ENCODE measurements around the gene NOX1. TPM values are rescaled to one million over a fixed set of nuclear protein-coding genes. Genes with fewer than 3 reads are reported as not detected.
A peak's percentile ranks its signal among the peaks of the same experiment; 100 is the strongest.

Gene NOX1
- 0.11 TPM for polyA plus RNA-seq (2012; ENCODE audit: missing spikeins)

- TF ChIP-seq POLR2A (IDR thresholded peaks at IDR 0.05; ENCODE audit: low read depth, low read length): no peak
- no peak for TF ChIP-seq TAF1 (IDR thresholded peaks at IDR 0.05; ENCODE audit: borderline replicate concordance, low read depth, low read length)
- no peak for TF ChIP-seq POLR2AphosphoS5 (IDR thresholded peaks at IDR 0.05; ENCODE audit: low read depth, low read length)
- FAIRE-seq (no peak), DNase-seq (ENCODE audit: insufficient read length) (no peak)
Observed at GRCh38 chrX:100874325-100874724, at the start of gene NOX1. Gene NOX1 (minus strand): TSS chrX:100874359. CDS start chrX:100874139, 220 bp downstream.

- no peak for TF ChIP-seq POLR2AphosphoS5 (IDR thresholded peaks at IDR 0.05; ENCODE audit: low read depth, low read length)
- no peak for TF ChIP-seq TAF1 (IDR thresholded peaks at IDR 0.05; ENCODE audit: borderline replicate concordance, low read depth, low read length)
- TF ChIP-seq POLR2A (IDR thresholded peaks at IDR 0.05; ENCODE audit: low read depth, low read length): no peak
- no peak for FAIRE-seq
- no peak for DNase-seq (ENCODE audit: insufficient read length)
Observed at GRCh38 chrX:100915562-100915961, 41.4 kb upstream of the NOX1 start.

GRCh38 chrX:100913111-100913510 is 39.0 kb upstream of the NOX1 start:
- FAIRE-seq (no peak), DNase-seq (ENCODE audit: insufficient read length) (no peak)
- TF ChIP-seq POLR2A (IDR thresholded peaks at IDR 0.05; ENCODE audit: low read depth, low read length) (no peak), TAF1 (IDR thresholded peaks at IDR 0.05; ENCODE audit: borderline replicate concordance, low read depth, low read length) (no peak), POLR2AphosphoS5 (IDR thresholded peaks at IDR 0.05; ENCODE audit: low read depth, low read length) (no peak)

GRCh38 chrX:100911731-100912130 is 37.6 kb upstream of the NOX1 start:
- TF ChIP-seq POLR2A (IDR thresholded peaks at IDR 0.05; ENCODE audit: low read depth, low read length) (no peak), POLR2AphosphoS5 (IDR thresholded peaks at IDR 0.05; ENCODE audit: low read depth, low read length) (no peak), TAF1 (IDR thresholded peaks at IDR 0.05; ENCODE audit: borderline replicate concordance, low read depth, low read length) (no peak)
- FAIRE-seq (no peak), DNase-seq (ENCODE audit: insufficient read length) (no peak)

- TF ChIP-seq TAF1 (IDR thresholded peaks at IDR 0.05; ENCODE audit: borderline replicate concordance, low read depth, low read length): no peak
- TF ChIP-seq POLR2AphosphoS5 (IDR thresholded peaks at IDR 0.05; ENCODE audit: low read depth, low read length): no peak
- no peak for TF ChIP-seq POLR2A (IDR thresholded peaks at IDR 0.05; ENCODE audit: low read depth, low read length)
- no peak for DNase-seq (ENCODE audit: insufficient read length)
- FAIRE-seq: no peak
Observed at GRCh38 chrX:100905620-100906019, 31.5 kb upstream of the NOX1 start.

GRCh38 chrX:100904433-100904832 is 30.3 kb upstream of the NOX1 start:
- DNase-seq (ENCODE audit: insufficient read length): no peak
- TF ChIP-seq POLR2AphosphoS5 (IDR thresholded peaks at IDR 0.05; ENCODE audit: low read depth, low read length) (no peak), POLR2A (IDR thresholded peaks at IDR 0.05; ENCODE audit: low read depth, low read length) (no peak), TAF1 (IDR thresholded peaks at IDR 0.05; ENCODE audit: borderline replicate concordance, low read depth, low read length) (no peak)

GRCh38 chrX:100895365-100896075 is 21.4 kb upstream of the NOX1 start:
- TF ChIP-seq POLR2AphosphoS5 (IDR thresholded peaks at IDR 0.05; ENCODE audit: low read depth, low read length) (no peak), TAF1 (IDR thresholded peaks at IDR 0.05; ENCODE audit: borderline replicate concordance, low read depth, low read length) (no peak), POLR2A (IDR thresholded peaks at IDR 0.05; ENCODE audit: low read depth, low read length) (no peak)
- DNase-seq (ENCODE audit: insufficient read length) (no peak), FAIRE-seq (peak; percentile 86)

More at GRCh38 chrX:100904433-100904832, 30.3 kb upstream of the NOX1 start:
- no peak for FAIRE-seq

GRCh38 chrX:100883654-100884053 is 9.5 kb upstream of the NOX1 start:
- FAIRE-seq: no peak
- DNase-seq (ENCODE audit: insufficient read length): no peak
- TF ChIP-seq TAF1 (IDR thresholded peaks at IDR 0.05; ENCODE audit: borderline replicate concordance, low read depth, low read length): no peak
- no peak for TF ChIP-seq POLR2A (IDR thresholded peaks at IDR 0.05; ENCODE audit: low read depth, low read length)
- TF ChIP-seq POLR2AphosphoS5 (IDR thresholded peaks at IDR 0.05; ENCODE audit: low read depth, low read length): no peak

GRCh38 chrX:100880368-100880767 is 6.2 kb upstream of the NOX1 start:
- FAIRE-seq: no peak
- TF ChIP-seq POLR2AphosphoS5 (IDR thresholded peaks at IDR 0.05; ENCODE audit: low read depth, low read length): no peak
- no peak for TF ChIP-seq TAF1 (IDR thresholded peaks at IDR 0.05; ENCODE audit: borderline replicate concordance, low read depth, low read length)
- no peak for TF ChIP-seq POLR2A (IDR thresholded peaks at IDR 0.05; ENCODE audit: low read depth, low read length)
- DNase-seq (ENCODE audit: insufficient read length): no peak

- TF ChIP-seq TAF1 (IDR thresholded peaks at IDR 0.05; ENCODE audit: borderline replicate concordance, low read depth, low read length) (no peak), POLR2A (IDR thresholded peaks at IDR 0.05; ENCODE audit: low read depth, low read length) (no peak), POLR2AphosphoS5 (IDR thresholded peaks at IDR 0.05; ENCODE audit: low read depth, low read length) (no peak)
- DNase-seq (ENCODE audit: insufficient read length) (no peak), FAIRE-seq (no peak)
Observed at GRCh38 chrX:100871594-100872560, 2.3 kb downstream of the NOX1 start.

- TF ChIP-seq POLR2AphosphoS5 (IDR thresholded peaks at IDR 0.05; ENCODE audit: low read depth, low read length) (no peak), TAF1 (IDR thresholded peaks at IDR 0.05; ENCODE audit: borderline replicate concordance, low read depth, low read length) (no peak), POLR2A (IDR thresholded peaks at IDR 0.05; ENCODE audit: low read depth, low read length) (no peak)
- FAIRE-seq (no peak), DNase-seq (ENCODE audit: insufficient read length) (no peak)
Observed at GRCh38 chrX:100870527-100870926, 3.6 kb downstream of the NOX1 start.
